ENCODE results near the gene CAMTA1. TPM values are rescaled to one million over a fixed set of nuclear protein-coding genes. Genes with fewer than 3 reads are reported as not detected.
A peak's percentile ranks its signal among the peaks of the same experiment; 100 is the strongest.

Gene CAMTA1
- total RNA-seq, 2 experiments from 2014 or later, result 43.9 to 73.3 TPM

GRCh38 chr1:7616076-7616832 is 831.0 kb downstream of the CAMTA1 start:
- CTCF ChIA-PET (ENCODE audit: unreplicated experiment), result interaction anchor here (0.6 kb wide), 1 partner anchor 489 kb away, joined by 3 read pairs; no protein-coding TSS in a partner anchor
- Histone ChIP-seq H3K9me2 (ENCODE audit: insufficient read depth, low read length) (no peaks in the 10 kb centered on the region), H3K4me2 (ENCODE audit: low read length) (no peak overlapping the region), H3K27ac (ENCODE audit: low read depth, low read length, poor library complexity, severe bottlenecking) (no peak overlapping the region), H2AFZ (ENCODE audit: low read length) (no peak overlapping the region), H3K9me3 (ENCODE audit: low read length) (no peaks in the 10 kb centered on the region), H3K4me1 (ENCODE audit: insufficient read depth, low read length, poor library complexity, severe bottlenecking) (no peaks in the 10 kb centered on the region), H3K4me3 (ENCODE audit: low read depth, low read length, poor library complexity, severe bottlenecking) (no peak overlapping the region), H4K20me1 (ENCODE audit: insufficient read depth, low read length) (no peaks in the 10 kb centered on the region), H3K79me2 (ENCODE audit: insufficient read depth, low read depth, low read length) (no peaks in the 10 kb centered on the region), H3K36me3 (ENCODE audit: insufficient read depth, low read length) (no peaks in the 10 kb centered on the region)
- BruUV-seq (replicated peaks), result no TSS peak
- intact Hi-C loops (cut with micrococcal nuclease; ENCODE audit: unreplicated experiment), result no loop called here
- peak; percentile 20 for DNase-seq (ENCODE audit: low spot score)
- TF ChIP-seq EZH2phosphoT487 (IDR thresholded peaks at IDR 0.05; ENCODE audit: borderline replicate concordance, low read depth, low read length) (no peak), CTCF (conservative IDR thresholded peaks at IDR 0.05; ENCODE audit: low read length) (no peak)
- POLR2A ChIA-PET, result no interaction called here

- CTCF ChIA-PET (ENCODE audit: unreplicated experiment), result interaction anchor here (0.6 kb wide), 1 partner anchor 490 kb away, joined by 3 read pairs; no protein-coding TSS in a partner anchor
- DNase-seq (ENCODE audit: low spot score), result no peak
These were observed 831.7 kb downstream of the CAMTA1 start for GRCh38 chr1:7616953-7617352.

More at GRCh38 chr1:7616953-7617352, 831.7 kb downstream of the CAMTA1 start:
- intact Hi-C loops (cut with micrococcal nuclease; ENCODE audit: unreplicated experiment), result no loop called here
- no peak overlapping the region for H3K4me2 ChIP-seq (ENCODE audit: low read length)
- no peaks in the 10 kb centered on the region for H3K9me3 ChIP-seq (ENCODE audit: low read length)
- H3K79me2 ChIP-seq (ENCODE audit: insufficient read depth, low read depth, low read length), result no peaks in the 10 kb centered on the region
- no peaks in the 10 kb centered on the region for H3K4me1 ChIP-seq (ENCODE audit: insufficient read depth, low read length, poor library complexity, severe bottlenecking)
- no peak overlapping the region for H3K27ac ChIP-seq (ENCODE audit: low read depth, low read length, poor library complexity, severe bottlenecking)
- H3K4me3 ChIP-seq (ENCODE audit: low read depth, low read length, poor library complexity, severe bottlenecking), result no peak overlapping the region
- H4K20me1 ChIP-seq (ENCODE audit: insufficient read depth, low read length), result no peaks in the 10 kb centered on the region
- H2AFZ ChIP-seq (ENCODE audit: low read length), result no peak overlapping the region
- no peaks in the 10 kb centered on the region for H3K9me2 ChIP-seq (ENCODE audit: insufficient read depth, low read length)
- no peak for TF ChIP-seq CTCF (conservative IDR thresholded peaks at IDR 0.05; ENCODE audit: low read length)
- no peak for TF ChIP-seq EZH2phosphoT487 (IDR thresholded peaks at IDR 0.05; ENCODE audit: borderline replicate concordance, low read depth, low read length)
- no TSS peak for BruUV-seq (replicated peaks)
- POLR2A ChIA-PET, result no interaction called here
- H3K36me3 ChIP-seq (ENCODE audit: insufficient read depth, low read length), result no peaks in the 10 kb centered on the region
